Esophagus squamous epithelium (tissue), 4 donors: ENCODE results near the gene PIK3AP1.

Experiments
- CTCF ChIP-seq, 6 experiments: fragments of 450-650 bp in 4 of 6; fragments of 200-600 bp in 2 of 6; sonication (generic) in 2 of 6; IDR thresholded peaks; one replicate each; pipeline ENCODE4 v1.5.1; 2016 to 2019; ENCODE audit warnings: antibody characterized with exemption in 6 of 6, mild to moderate bottlenecking in 4 of 6, moderate library complexity in 4 of 6
- POLR2A ChIP-seq, 4 donors: fragments of 450-650 bp; IDR thresholded peaks; one replicate each; pipeline ENCODE4 v1.6.1; 2017; ENCODE audit warnings: antibody characterized with exemption in 4 of 4, mild to moderate bottlenecking in 4 of 4, moderate library complexity in 3 of 4

DNA sequence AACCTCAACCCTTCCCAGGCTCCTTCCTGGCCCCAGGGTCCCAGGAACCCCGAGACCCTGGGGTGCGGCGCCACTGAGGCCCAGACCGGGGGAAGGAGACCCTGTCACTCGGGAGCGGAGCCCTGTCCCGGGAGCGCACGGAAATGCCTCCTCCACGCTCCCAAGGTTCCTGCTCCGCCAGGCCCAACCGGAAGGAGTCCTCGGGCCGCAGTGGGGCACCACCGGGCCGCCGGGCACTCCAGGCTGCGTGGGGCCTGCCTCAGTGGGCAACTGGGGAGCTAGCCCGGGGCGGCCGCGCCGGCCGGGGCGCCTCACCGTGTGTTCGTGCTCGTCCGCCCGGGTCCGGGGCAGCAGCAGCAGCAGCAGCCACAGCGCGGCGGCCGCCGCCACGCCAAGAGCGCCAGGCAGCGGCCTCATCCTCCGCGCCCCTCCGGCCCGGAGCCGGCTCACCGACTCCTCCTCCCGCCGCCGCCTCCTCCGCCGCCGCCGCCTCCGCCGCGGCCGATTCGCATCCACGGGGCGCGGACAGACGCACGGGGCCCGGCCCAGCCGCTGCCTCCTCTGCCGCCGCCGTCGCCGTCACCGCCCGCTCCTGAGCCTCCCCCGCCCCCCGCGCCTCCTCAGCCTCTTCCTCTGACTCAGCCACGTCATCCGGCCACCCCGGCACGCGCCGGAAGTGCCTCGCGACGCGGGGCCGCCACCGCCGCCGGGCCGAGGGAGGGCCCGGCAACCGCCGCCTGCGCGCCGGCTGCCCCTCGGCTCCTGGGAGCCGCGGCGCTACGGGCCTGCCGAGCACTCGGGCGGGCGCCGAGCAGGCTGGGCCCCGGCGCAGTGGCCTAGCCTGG lies 133.7 kb downstream of the PIK3AP1 start, which contains the start of gene TM9SF3:
- peak in 1 of 6 experiments; percentile 9 for TF ChIP-seq CTCF (IDR thresholded peaks at IDR 0.05)
- TF ChIP-seq POLR2A (IDR thresholded peaks at IDR 0.05): peak in 3 of 4 donors; percentile 70 to 90 (median 85)
